ENCODE results near the gene OMA1. TPM values are rescaled to one million over a fixed set of nuclear protein-coding genes. Genes with fewer than 3 reads are reported as not detected.

Gene OMA1
- total and polyA plus RNA-seq, 10 of the 15 experiments (the other 5 are each of a cell fraction or from before 2014, with no cell fraction given): 23.6 to 67.1 (median 47.1) TPM

GRCh38 chr1:58581641-58582040, 35.1 kb upstream of the OMA1 start (continued):
- TF ChIP-seq ZBTB4 (CRISPR knock-in tag; IDR thresholded peaks at IDR 0.05) (no peak), STAT3 (IDR thresholded peaks at IDR 0.05; ENCODE audit: low read depth, low read length) (no peak), ZSCAN29 (IDR thresholded peaks at IDR 0.05) (no peak), MTA3 (IDR thresholded peaks at IDR 0.05; ENCODE audit: borderline replicate concordance, low read length) (no peak), PRDM15 (CRISPR knock-in tag; IDR thresholded peaks at IDR 0.05) (no peak), E2F4 (IDR thresholded peaks at IDR 0.05; ENCODE audit: low read depth, low read length) (no peak), EZH2 (IDR thresholded peaks at IDR 0.05; ENCODE audit: borderline replicate concordance, control insufficient read depth, low read depth, low read length) (no peak)

Measured in GM12878 (cell line).